ENCODE data around the gene GPR141.

Gene GPR141

DNA sequence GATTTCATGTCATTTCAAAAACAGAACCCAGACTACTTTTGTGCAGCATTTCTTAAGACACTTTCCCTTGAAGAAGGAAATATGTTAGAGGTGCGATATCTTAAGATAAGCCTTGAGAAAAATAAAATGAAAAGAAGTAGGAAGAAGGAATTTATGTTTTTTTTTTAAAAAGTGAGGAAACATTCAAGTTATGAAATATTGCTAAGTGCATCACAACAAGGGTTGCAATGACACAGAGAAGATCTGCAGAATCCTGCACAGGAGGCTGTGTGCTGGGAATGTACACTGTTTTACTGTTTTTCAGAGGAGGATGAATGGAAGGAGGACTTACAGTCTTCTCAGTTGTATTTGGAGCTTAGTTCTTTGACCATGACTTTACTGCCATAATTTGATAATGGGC lies 85.0 kb downstream of the GPR141 start:
- no peak overlapping the region for H2AFZ ChIP-seq (ENCODE audit: low read depth, low read length)
- DNase-seq: no peak
- no peak overlapping the region for H3K4me3 ChIP-seq (ENCODE audit: low read depth in 1 of 2, low read length in 2 of 2)
- peaks cover 8% of the 10 kb centered on the region for H3K27me3 ChIP-seq (ENCODE audit: insufficient read depth, low read length, poor library complexity)
- no peak overlapping the region for H3K9ac ChIP-seq (ENCODE audit: low read depth, low read length)
- TF ChIP-seq, protein P1, sequence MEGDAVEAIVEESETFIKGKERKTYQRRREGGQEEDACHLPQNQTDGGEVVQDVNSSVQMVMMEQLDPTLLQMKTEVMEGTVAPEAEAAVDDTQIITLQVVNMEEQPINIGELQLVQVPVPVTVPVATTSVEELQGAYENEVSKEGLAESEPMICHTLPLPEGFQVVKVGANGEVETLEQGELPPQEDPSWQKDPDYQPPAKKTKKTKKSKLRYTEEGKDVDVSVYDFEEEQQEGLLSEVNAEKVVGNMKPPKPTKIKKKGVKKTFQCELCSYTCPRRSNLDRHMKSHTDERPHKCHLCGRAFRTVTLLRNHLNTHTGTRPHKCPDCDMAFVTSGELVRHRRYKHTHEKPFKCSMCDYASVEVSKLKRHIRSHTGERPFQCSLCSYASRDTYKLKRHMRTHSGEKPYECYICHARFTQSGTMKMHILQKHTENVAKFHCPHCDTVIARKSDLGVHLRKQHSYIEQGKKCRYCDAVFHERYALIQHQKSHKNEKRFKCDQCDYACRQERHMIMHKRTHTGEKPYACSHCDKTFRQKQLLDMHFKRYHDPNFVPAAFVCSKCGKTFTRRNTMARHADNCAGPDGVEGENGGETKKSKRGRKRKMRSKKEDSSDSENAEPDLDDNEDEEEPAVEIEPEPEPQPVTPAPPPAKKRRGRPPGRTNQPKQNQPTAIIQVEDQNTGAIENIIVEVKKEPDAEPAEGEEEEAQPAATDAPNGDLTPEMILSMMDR (IDR thresholded peaks at IDR 0.05; ENCODE audit: borderline replicate concordance, extremely low read depth, low read length, poor library complexity, severe bottlenecking): no peak
- no peak for TF ChIP-seq EZH2 (IDR thresholded peaks at IDR 0.05; ENCODE audit: borderline replicate concordance, low read depth, low read length, severe bottlenecking)
- H3K27ac ChIP-seq (ENCODE audit: low read length): no peak overlapping the region
- H3K4me2 ChIP-seq (ENCODE audit: insufficient read depth, low read length): no peak overlapping the region
- H3K9me3 ChIP-seq (ENCODE audit: insufficient read depth, low read length, severe bottlenecking): no peaks in the 10 kb centered on the region
- no peak for ATAC-seq (ENCODE audit: insufficient read depth, low read depth)
- no peaks in the 10 kb centered on the region for H3K36me3 ChIP-seq (ENCODE audit: insufficient read depth, low read length)
- no peaks in the 10 kb centered on the region for H3K4me1 ChIP-seq (ENCODE audit: insufficient read depth, low read length)
- no peaks in the 10 kb centered on the region for H4K20me1 ChIP-seq (ENCODE audit: insufficient read depth, low read length)
- no peaks in the 10 kb centered on the region for H3K79me2 ChIP-seq (ENCODE audit: insufficient read depth, low read length)

DNA sequence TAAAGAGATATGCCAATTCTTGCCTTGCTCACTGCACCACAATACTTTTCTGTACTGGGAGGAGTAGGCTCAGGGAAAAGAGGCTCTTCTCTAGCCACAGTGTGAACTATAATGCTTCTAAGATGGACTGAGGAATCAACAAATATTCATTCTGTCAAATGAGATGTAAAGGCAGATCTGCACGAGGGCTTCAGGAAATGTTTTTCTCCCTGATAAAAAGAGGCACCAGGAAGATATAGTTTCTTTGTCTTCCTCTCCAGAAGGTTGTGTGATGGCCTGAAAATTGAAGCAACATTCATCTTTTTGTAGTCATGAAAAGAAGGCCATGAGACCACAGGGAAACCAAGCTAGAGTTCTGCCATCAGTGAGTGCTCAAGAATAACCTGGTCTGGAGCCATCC lies 85.7 kb downstream of the GPR141 start:
- Histone ChIP-seq H3K4me2 (ENCODE audit: insufficient read depth, low read length) (no peak overlapping the region), H3K27me3 (ENCODE audit: insufficient read depth, low read length, poor library complexity) (peaks cover 8% of the 10 kb centered on the region), H3K9ac (ENCODE audit: low read depth, low read length) (no peak overlapping the region), H3K9me3 (ENCODE audit: insufficient read depth, low read length, severe bottlenecking) (no peaks in the 10 kb centered on the region), H3K79me2 (ENCODE audit: insufficient read depth, low read length) (no peaks in the 10 kb centered on the region), H4K20me1 (ENCODE audit: insufficient read depth, low read length) (no peaks in the 10 kb centered on the region), H3K27ac (ENCODE audit: low read length) (no peak overlapping the region), H3K4me1 (ENCODE audit: insufficient read depth, low read length) (no peaks in the 10 kb centered on the region), H3K36me3 (ENCODE audit: insufficient read depth, low read length) (no peaks in the 10 kb centered on the region), H3K4me3 (ENCODE audit: low read depth in 1 of 2, low read length in 2 of 2) (no peak overlapping the region), H2AFZ (ENCODE audit: low read depth, low read length) (no peak overlapping the region)
- DNase-seq (no peak), ATAC-seq (ENCODE audit: insufficient read depth, low read depth) (no peak)
- TF ChIP-seq EZH2 (IDR thresholded peaks at IDR 0.05; ENCODE audit: borderline replicate concordance, low read depth, low read length, severe bottlenecking): no peak
- TF ChIP-seq, protein P1 (IDR thresholded peaks at IDR 0.05; ENCODE audit: borderline replicate concordance, extremely low read depth, low read length, poor library complexity, severe bottlenecking): no peak

DNA sequence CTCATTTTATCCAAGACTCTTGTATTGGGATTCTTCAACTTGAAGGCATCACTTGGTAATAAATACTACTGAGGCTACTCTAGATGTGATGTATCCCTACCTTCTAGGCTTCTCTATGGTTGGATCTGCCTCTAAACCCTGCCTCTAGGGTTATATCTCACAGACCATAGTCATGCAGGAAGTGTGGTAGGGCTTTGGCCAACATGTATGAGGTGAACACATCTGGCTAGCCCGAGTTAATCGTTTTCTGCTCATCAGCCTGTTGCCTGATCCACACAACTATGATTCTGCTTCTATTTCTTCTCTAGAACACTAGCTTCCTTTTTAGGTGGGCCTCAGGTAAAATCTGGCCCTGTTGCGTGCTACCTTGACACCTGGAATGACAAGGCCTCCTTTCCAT lies 86.2 kb downstream of the GPR141 start:
- DNase-seq (no peak), ATAC-seq (ENCODE audit: insufficient read depth, low read depth) (no peak)
- H2AFZ ChIP-seq (ENCODE audit: low read depth, low read length): no peak overlapping the region
- H3K27me3 ChIP-seq (ENCODE audit: insufficient read depth, low read length, poor library complexity): peaks cover 8% of the 10 kb centered on the region
- no peak overlapping the region for H3K4me3 ChIP-seq (ENCODE audit: low read depth in 1 of 2, low read length in 2 of 2)
- H3K79me2 ChIP-seq (ENCODE audit: insufficient read depth, low read length): no peaks in the 10 kb centered on the region
- H4K20me1 ChIP-seq (ENCODE audit: insufficient read depth, low read length): no peaks in the 10 kb centered on the region
- no peak for TF ChIP-seq EZH2 (IDR thresholded peaks at IDR 0.05; ENCODE audit: borderline replicate concordance, low read depth, low read length, severe bottlenecking)
- TF ChIP-seq, protein P1 (IDR thresholded peaks at IDR 0.05; ENCODE audit: borderline replicate concordance, extremely low read depth, low read length, poor library complexity, severe bottlenecking): no peak
- H3K4me1 ChIP-seq (ENCODE audit: insufficient read depth, low read length): no peaks in the 10 kb centered on the region
- no peaks in the 10 kb centered on the region for H3K9me3 ChIP-seq (ENCODE audit: insufficient read depth, low read length, severe bottlenecking)
- H3K4me2 ChIP-seq (ENCODE audit: insufficient read depth, low read length): no peak overlapping the region
- no peak overlapping the region for H3K9ac ChIP-seq (ENCODE audit: low read depth, low read length)
- H3K36me3 ChIP-seq (ENCODE audit: insufficient read depth, low read length): no peaks in the 10 kb centered on the region
- H3K27ac ChIP-seq (ENCODE audit: low read length): no peak overlapping the region

DNA sequence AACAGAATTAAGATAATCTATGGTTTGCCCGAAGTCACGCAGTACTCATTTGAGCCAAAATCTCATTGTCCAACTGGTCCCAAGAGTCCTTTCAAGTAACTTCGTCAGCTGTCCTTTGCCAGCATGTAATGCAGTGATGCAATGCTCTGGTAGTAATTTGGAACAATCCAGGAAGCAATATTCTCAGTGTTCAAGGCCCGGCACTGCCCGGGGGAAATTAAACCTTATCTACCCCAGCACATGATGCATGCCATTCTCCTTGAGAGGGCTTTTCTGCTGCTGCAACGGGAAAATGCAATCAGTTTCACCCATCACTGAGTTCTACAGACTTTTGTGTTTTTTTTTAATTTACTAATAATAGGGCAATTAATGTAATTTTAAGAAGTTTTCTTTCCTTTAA lies 87.3 kb downstream of the GPR141 start:
- TF ChIP-seq, protein P1 (IDR thresholded peaks at IDR 0.05; ENCODE audit: borderline replicate concordance, extremely low read depth, low read length, poor library complexity, severe bottlenecking): no peak
- no peak for TF ChIP-seq EZH2 (IDR thresholded peaks at IDR 0.05; ENCODE audit: borderline replicate concordance, low read depth, low read length, severe bottlenecking)
- no peak for ATAC-seq (ENCODE audit: insufficient read depth, low read depth)
- Histone ChIP-seq H3K27me3 (ENCODE audit: insufficient read depth, low read length, poor library complexity) (peaks cover 8% of the 10 kb centered on the region), H3K4me3 (ENCODE audit: low read depth in 1 of 2, low read length in 2 of 2) (no peak overlapping the region), H3K9ac (ENCODE audit: low read depth, low read length) (no peak overlapping the region), H3K4me2 (ENCODE audit: insufficient read depth, low read length) (no peak overlapping the region), H3K36me3 (ENCODE audit: insufficient read depth, low read length) (no peaks in the 10 kb centered on the region), H3K4me1 (ENCODE audit: insufficient read depth, low read length) (no peaks in the 10 kb centered on the region), H2AFZ (ENCODE audit: low read depth, low read length) (no peak overlapping the region), H3K27ac (ENCODE audit: low read length) (no peak overlapping the region), H3K79me2 (ENCODE audit: insufficient read depth, low read length) (no peaks in the 10 kb centered on the region), H4K20me1 (ENCODE audit: insufficient read depth, low read length) (no peaks in the 10 kb centered on the region), H3K9me3 (ENCODE audit: insufficient read depth, low read length, severe bottlenecking) (no peaks in the 10 kb centered on the region)
- DNase-seq: no peak

Data from DND-41 (cell line).